Measurements from ENCODE around the gene NARF.

DNA sequence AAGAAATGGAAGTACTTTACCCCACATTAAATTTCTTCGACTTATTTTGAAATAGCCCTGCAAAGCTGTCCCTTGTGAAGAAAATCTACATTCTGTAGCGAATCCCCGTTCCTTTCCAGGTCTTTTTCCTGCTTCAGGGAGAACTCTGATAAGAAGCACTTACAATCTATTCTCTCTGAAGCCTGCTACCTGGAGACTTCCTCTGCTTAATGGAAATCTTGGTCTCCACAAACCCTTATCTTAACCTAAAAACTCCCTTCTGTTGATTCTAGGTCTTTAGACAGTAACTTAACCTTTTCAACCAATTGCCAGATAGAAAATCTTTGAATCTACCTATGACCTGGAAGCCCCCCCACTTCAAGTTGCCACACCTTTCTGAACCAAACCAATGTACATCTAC is 6.4 kb upstream of the NARF start:
- TF ChIP-seq, protein P1, sequence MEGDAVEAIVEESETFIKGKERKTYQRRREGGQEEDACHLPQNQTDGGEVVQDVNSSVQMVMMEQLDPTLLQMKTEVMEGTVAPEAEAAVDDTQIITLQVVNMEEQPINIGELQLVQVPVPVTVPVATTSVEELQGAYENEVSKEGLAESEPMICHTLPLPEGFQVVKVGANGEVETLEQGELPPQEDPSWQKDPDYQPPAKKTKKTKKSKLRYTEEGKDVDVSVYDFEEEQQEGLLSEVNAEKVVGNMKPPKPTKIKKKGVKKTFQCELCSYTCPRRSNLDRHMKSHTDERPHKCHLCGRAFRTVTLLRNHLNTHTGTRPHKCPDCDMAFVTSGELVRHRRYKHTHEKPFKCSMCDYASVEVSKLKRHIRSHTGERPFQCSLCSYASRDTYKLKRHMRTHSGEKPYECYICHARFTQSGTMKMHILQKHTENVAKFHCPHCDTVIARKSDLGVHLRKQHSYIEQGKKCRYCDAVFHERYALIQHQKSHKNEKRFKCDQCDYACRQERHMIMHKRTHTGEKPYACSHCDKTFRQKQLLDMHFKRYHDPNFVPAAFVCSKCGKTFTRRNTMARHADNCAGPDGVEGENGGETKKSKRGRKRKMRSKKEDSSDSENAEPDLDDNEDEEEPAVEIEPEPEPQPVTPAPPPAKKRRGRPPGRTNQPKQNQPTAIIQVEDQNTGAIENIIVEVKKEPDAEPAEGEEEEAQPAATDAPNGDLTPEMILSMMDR (IDR thresholded peaks at IDR 0.05) = no peak
- no peak for TF ChIP-seq POLR2A (IDR thresholded peaks at IDR 0.05)
